HepG2 (cell line): ENCODE measurements around the gene LBX2. TPM values are rescaled to one million over a fixed set of nuclear protein-coding genes. Genes with fewer than 3 reads are reported as not detected.

ENCODE experiments used
- ATF6 ChIP-seq: sonication (generic); formaldehyde crosslinking; conservative IDR thresholded peaks from 2 replicates; pipeline ENCODE4 v1.4.0; 2020; ENCODE audit warnings: missing genetic modification reagents
- HNF1A ChIP-seq, 2 experiments: sonication (generic) in 1 of 2; formaldehyde crosslinking in 1 of 2; IDR thresholded peaks; 2 replicates each; pipeline versions ENCODE4 v1.4.0 to v1.6.1; 2016 to 2020; ENCODE audit warnings: borderline replicate concordance in 1 of 2, low read depth in 1 of 2, mild to moderate bottlenecking in 1 of 2, missing genetic modification reagents in 1 of 2
- MBNL3 ChIP-seq: fragments of 250-450 bp; sonication (Bioruptor Pico); conservative IDR thresholded peaks from 2 replicates; pipeline ENCODE4 v1.8.0; 2022; ENCODE audit warnings: mild to moderate bottlenecking, inconsistent platforms
- MTA1 ChIP-seq: sonication (generic); formaldehyde crosslinking; IDR thresholded peaks from 2 replicates; pipeline ENCODE4 v1.4.0; 2020; ENCODE audit warnings: missing genetic modification reagents, mild to moderate bottlenecking, borderline replicate concordance
- NR2F1 ChIP-seq, 2 experiments: fragments of 450-650 bp in 1 of 2; formaldehyde crosslinking in 1 of 2; IDR thresholded peaks; 2 replicates each; pipeline versions ENCODE4 v1.5.0 to v1.6.1; 2016 to 2020; ENCODE audit warnings: mild to moderate bottlenecking in 1 of 2, missing compliant biosample characterization in 1 of 2, missing genetic modification reagents in 1 of 2, moderate library complexity in 1 of 2
- PCBP1 ChIP-seq: fragments of 200-400 bp; formaldehyde crosslinking; IDR thresholded peaks from 2 replicates; pipeline ENCODE4 v1.6.1; 2017; ENCODE audit warnings: mild to moderate bottlenecking, low read depth, low read length, borderline replicate concordance
- RBM22 ChIP-seq: fragments of 200-400 bp; formaldehyde crosslinking; optimal IDR thresholded peaks from 2 replicates; pipeline ENCODE3; 2017; ENCODE audit warnings: mild to moderate bottlenecking, low read length, moderate library complexity
- SP2 ChIP-seq: sonication (generic); formaldehyde crosslinking; IDR thresholded peaks from 2 replicates; pipeline ENCODE4 v1.5.1; 2020; ENCODE audit warnings: mild to moderate bottlenecking, missing genetic modification reagents
- SRY ChIP-seq: sonication (generic); formaldehyde crosslinking; IDR thresholded peaks from 2 replicates; pipeline ENCODE4 v1.8.0; 2022; ENCODE audit warnings: mild to moderate bottlenecking, missing genetic modification reagents
- TRIM24 ChIP-seq: sonication (generic); formaldehyde crosslinking; IDR thresholded peaks from 2 replicates; pipeline ENCODE4 v1.8.0; 2022; ENCODE audit warnings: mild to moderate bottlenecking, missing genetic modification reagents
- ZNF18 ChIP-seq: sonication (generic); formaldehyde crosslinking; IDR thresholded peaks from 2 replicates; pipeline ENCODE4 v1.8.0; 2022; ENCODE audit warnings: mild to moderate bottlenecking, missing genetic modification reagents; ENCODE audit not compliant: insufficient replicate concordance
- ZNF230 ChIP-seq: sonication (generic); formaldehyde crosslinking; IDR thresholded peaks from 2 replicates; pipeline ENCODE4 v1.4.0; 2020; ENCODE audit warnings: mild to moderate bottlenecking, missing genetic modification reagents
- ZNF24 ChIP-seq: fragments of 450-650 bp; IDR thresholded peaks from 2 replicates; pipeline ENCODE4 v1.6.1; 2017; ENCODE audit warnings: antibody characterized with exemption, mild to moderate bottlenecking
- ZNF430 ChIP-seq: sonication (generic); formaldehyde crosslinking; IDR thresholded peaks from 2 replicates; pipeline ENCODE4 v1.9.0; 2021; ENCODE audit warnings: mild to moderate bottlenecking, missing genetic modification reagents
- ZNF589 ChIP-seq: sonication (generic); formaldehyde crosslinking; conservative IDR thresholded peaks from 2 replicates; pipeline ENCODE4 v1.8.0; 2022; ENCODE audit warnings: mild to moderate bottlenecking, moderate library complexity, missing genetic modification reagents
- ZNF749 ChIP-seq: sonication (generic); formaldehyde crosslinking; IDR thresholded peaks from 2 replicates; pipeline ENCODE4 v1.8.0; 2022; ENCODE audit warnings: mild to moderate bottlenecking, missing genetic modification reagents, moderate library complexity, borderline replicate concordance
- polyA plus RNA-seq, 8 experiments: library from polyadenylated mRNA; depleted of rRNA in 3 of 8; stranded (reverse) in 7 of 8; unstranded in 1 of 8; fragments of >200 nt; fragmentation: Illumina TruSeq in 4 of 8; extraction: Trizol in 4 of 8; gene quantifications; 2 replicates each; pipeline versions ENCODE4 v1.2.1 to v1.2.3, GENCODE V29; 2011 to 2016; ENCODE audit warnings: low read depth in 4 of 8, missing spikeins in 1 of 8, mixed read lengths in 1 of 8; ENCODE audit not compliant: insufficient read depth in 1 of 8
- total RNA-seq, 5 experiments: library from RNA; depleted of rRNA; stranded (reverse); fragments of >200 nt; fragmentation: Illumina TruSeq; extraction: Trizol; gene quantifications; 2 replicates each; pipeline ENCODE4 v1.2.3, GENCODE V29; 2016; ENCODE audit warnings: low read depth in 1 of 5

Gene LBX2
- total and polyA plus RNA-seq, 2 of the 13 experiments (the other 11 are each of a cell fraction or from before 2014, with no cell fraction given): 6.4 to 8.1 TPM

- TF ChIP-seq ZNF230 (CRISPR knock-in tag): 0 out of 2 replicates have a peak, but pooled peaks have one; percentile 76
- TF ChIP-seq ZNF430: peak; percentile 62
- peak in 1 of 2 experiments; percentile 74; a peak in 2 of 4 replicates for TF ChIP-seq NR2F1 (CRISPR knock-in tag; IDR thresholded peaks at IDR 0.05)
- TF ChIP-seq RBM22: no peak
- no peak for TF ChIP-seq HNF1A (IDR thresholded peaks at IDR 0.05; ENCODE audit: low read depth)
- TF ChIP-seq HNF1A (CRISPR knock-in tag; IDR thresholded peaks at IDR 0.05; ENCODE audit: borderline replicate concordance): peak; percentile 81; the same call in 1 of the 2 replicates
- 0 out of 2 replicates have a peak, but pooled peaks have one; percentile 18 for TF ChIP-seq PCBP1
- TF ChIP-seq ZNF749: no peak; the same call in 1 of the 2 replicates
- no peak; the same call in 1 of the 2 replicates for TF ChIP-seq ATF6
- no peak for TF ChIP-seq ZNF24
- peak; percentile 18 for TF ChIP-seq ZNF18 (CRISPR knock-in tag)
- TF ChIP-seq ZNF589 (CRISPR knock-in tag): no peak
- peak; percentile 67; the same call in 1 of the 2 replicates for TF ChIP-seq SP2 (CRISPR knock-in tag)
- TF ChIP-seq SRY: 0 out of 2 replicates have a peak, but pooled peaks have one; percentile 64
- TF ChIP-seq MBNL3 (CRISPR knock-in tag): no peak
- TF ChIP-seq MTA1 (CRISPR knock-in tag): 0 out of 2 replicates have a peak, but pooled peaks have one; percentile 41
- no peak for TF ChIP-seq TRIM24 (CRISPR knock-in tag)
These were observed 30.2 kb upstream of the LBX2 start, which contains the start of the genes AUP1 and HTRA2 (continued) for GRCh38 chr2:74529357-74530238.
